KOPT-K1 (cell line): ENCODE data around the gene AP3D1.

Experiments
- H3K27ac ChIP-seq: fragments of 200-600 bp; sonication (generic); 2 replicates; pipeline ENCODE4 v1.5.1; 2016; ENCODE audit warnings: antibody characterized with exemption, mild to moderate bottlenecking, low read depth, low read length; ENCODE audit not compliant: poor library complexity, severe bottlenecking
- H3K36me3 ChIP-seq: fragments of 200-600 bp; sonication (generic); 2 replicates; pipeline ENCODE4 v1.5.1; 2017; ENCODE audit warnings: antibody characterized with exemption, mild to moderate bottlenecking, low read length, moderate library complexity; ENCODE audit not compliant: insufficient read depth
- H3K9me3 ChIP-seq: fragments of 200-600 bp; sonication (generic); 2 replicates; pipeline ENCODE4 v1.5.1; 2017; ENCODE audit warnings: antibody characterized with exemption, low read length, mild to moderate bottlenecking; ENCODE audit not compliant: insufficient read depth, poor library complexity, severe bottlenecking

AP3D1 gene

DNA sequence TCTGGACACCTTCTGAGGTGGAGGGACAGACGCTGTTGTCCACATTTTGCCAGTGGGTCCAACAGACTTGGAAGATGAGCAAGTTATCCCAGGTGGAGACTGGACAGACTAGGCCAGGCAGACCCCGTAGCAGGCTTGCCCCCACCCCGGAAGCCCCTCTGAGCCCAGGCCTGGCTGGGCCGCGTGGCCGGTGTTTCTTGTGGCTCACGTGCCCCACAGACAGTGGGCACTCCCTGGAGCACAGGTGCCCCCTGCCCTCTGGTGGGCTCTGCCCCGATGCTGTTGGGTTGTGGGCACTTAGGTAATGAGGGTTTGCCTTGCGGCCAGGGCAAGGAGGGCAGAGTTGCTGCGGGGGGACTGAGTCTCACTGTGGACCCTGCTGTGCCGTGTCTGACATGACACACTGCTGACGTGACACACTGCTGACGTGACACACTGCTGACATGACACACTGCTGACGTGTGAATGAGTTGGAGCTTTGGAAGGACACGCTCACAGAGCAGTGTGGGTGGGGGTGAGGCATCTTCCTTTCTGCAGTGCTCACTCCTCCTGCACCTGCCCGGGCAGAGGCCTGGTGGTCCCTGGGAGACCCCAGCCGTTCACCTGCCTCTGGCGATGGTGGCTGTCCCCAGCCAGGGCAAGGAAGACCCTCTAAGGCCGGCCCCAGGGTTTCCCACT is 37.5 kb upstream of the AP3D1 start:
- Histone ChIP-seq H3K27ac (no peak overlapping the region), H3K36me3 (peaks cover 99% of the 10 kb centered on the region), H3K9me3 (no peaks in the 10 kb centered on the region)

DNA sequence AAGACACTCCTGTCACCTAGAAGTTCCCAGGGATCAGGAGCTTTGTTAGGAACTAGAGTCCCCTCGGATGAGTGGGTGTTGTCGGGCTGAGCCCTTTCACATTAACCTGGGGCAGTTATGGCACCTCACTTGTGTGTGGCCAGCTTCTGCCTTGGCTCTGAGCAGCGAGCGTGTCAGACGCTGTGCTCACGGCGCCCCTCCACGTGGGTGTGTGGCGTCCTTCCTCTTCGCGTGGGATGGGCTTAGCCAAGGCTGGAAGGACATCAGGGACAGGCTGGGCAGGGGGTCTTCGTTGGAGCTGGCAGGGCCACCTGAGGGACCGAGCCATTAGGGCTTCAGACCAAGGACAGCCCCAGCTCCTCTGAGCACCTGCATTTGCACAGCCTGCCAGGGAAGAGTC is 35.8 kb upstream of the AP3D1 start:
- H3K27ac ChIP-seq = no peak overlapping the region
- H3K36me3 ChIP-seq = peaks cover 99% of the 10 kb centered on the region
- no peaks in the 10 kb centered on the region for H3K9me3 ChIP-seq

GRCh38 chr19:2186071-2186846 is 34.9 kb upstream of the AP3D1 start:
- no peaks in the 10 kb centered on the region for H3K9me3 ChIP-seq
- H3K36me3 ChIP-seq = peaks cover 94% of the 10 kb centered on the region
- no peak overlapping the region for H3K27ac ChIP-seq

- Histone ChIP-seq H3K27ac (no peak overlapping the region), H3K9me3 (no peaks in the 10 kb centered on the region), H3K36me3 (peaks cover 94% of the 10 kb centered on the region)
These were observed 34.3 kb upstream of the AP3D1 start for GRCh38 chr19:2185734-2186070.

GRCh38 chr19:2184422-2184975 is 33.1 kb upstream of the AP3D1 start:
- peaks cover 93% of the 10 kb centered on the region for H3K36me3 ChIP-seq
- no peak overlapping the region for H3K27ac ChIP-seq
- H3K9me3 ChIP-seq = no peaks in the 10 kb centered on the region

GRCh38 chr19:2181633-2181997 is 30.2 kb upstream of the AP3D1 start:
- Histone ChIP-seq H3K27ac (no peak overlapping the region), H3K36me3 (peaks cover 66% of the 10 kb centered on the region), H3K9me3 (no peaks in the 10 kb centered on the region)

GRCh38 chr19:2180881-2181632 is 29.7 kb upstream of the AP3D1 start:
- Histone ChIP-seq H3K9me3 (no peaks in the 10 kb centered on the region), H3K36me3 (peaks cover 66% of the 10 kb centered on the region), H3K27ac (no peak overlapping the region)

GRCh38 chr19:2180114-2180513 is 28.7 kb upstream of the AP3D1 start:
- H3K9me3 ChIP-seq = no peaks in the 10 kb centered on the region
- peaks cover 64% of the 10 kb centered on the region for H3K36me3 ChIP-seq
- no peak overlapping the region for H3K27ac ChIP-seq

DNA sequence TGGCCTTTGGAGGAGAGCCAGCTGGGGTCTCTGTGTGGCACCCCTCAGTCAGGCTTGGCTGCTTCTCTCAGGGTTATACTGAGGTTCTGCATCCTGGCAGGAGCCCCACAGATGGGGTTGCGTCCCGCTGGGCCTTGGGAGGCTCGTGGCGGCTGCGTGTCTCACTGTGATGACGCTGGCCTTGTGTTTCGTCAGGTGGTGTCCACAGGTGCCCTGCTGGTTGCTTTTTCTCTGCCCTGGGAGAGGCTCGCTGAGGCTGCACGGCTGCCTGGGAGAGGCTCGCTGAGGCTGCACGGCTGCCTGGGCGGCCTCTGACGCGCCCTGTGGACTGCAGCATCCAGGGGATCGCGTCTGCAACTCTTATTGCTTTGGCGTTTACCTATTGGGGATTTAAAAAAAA is 27.7 kb upstream of the AP3D1 start:
- Histone ChIP-seq H3K9me3 (no peaks in the 10 kb centered on the region), H3K27ac (no peak overlapping the region), H3K36me3 (peaks cover 54% of the 10 kb centered on the region)

- Histone ChIP-seq H3K36me3 (peaks cover 47% of the 10 kb centered on the region), H3K9me3 (no peaks in the 10 kb centered on the region), H3K27ac (no peak overlapping the region)
These were observed 25.1 kb upstream of the AP3D1 start for GRCh38 chr19:2176337-2176994.

DNA sequence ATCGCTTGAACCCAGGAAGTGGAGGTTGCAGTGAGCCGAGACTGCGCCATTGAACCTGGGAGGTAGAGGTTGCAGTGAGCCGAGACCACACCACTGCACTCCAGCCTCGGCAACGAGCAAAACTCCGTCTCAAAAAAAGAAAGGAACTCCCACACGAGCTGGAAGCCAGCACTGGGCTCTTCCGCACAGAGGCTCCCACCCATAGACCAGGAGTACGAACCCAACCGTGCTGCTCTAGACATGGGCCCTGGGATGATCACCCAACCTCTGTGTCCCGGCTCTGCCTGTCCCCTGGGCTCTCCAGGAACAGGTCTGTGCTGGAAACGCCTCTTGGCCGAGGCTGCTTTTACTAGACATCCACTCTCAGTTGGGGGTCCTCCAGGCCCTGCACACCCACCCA is 24.4 kb upstream of the AP3D1 start:
- H3K27ac ChIP-seq = no peak overlapping the region
- no peaks in the 10 kb centered on the region for H3K9me3 ChIP-seq
- peaks cover 39% of the 10 kb centered on the region for H3K36me3 ChIP-seq

DNA sequence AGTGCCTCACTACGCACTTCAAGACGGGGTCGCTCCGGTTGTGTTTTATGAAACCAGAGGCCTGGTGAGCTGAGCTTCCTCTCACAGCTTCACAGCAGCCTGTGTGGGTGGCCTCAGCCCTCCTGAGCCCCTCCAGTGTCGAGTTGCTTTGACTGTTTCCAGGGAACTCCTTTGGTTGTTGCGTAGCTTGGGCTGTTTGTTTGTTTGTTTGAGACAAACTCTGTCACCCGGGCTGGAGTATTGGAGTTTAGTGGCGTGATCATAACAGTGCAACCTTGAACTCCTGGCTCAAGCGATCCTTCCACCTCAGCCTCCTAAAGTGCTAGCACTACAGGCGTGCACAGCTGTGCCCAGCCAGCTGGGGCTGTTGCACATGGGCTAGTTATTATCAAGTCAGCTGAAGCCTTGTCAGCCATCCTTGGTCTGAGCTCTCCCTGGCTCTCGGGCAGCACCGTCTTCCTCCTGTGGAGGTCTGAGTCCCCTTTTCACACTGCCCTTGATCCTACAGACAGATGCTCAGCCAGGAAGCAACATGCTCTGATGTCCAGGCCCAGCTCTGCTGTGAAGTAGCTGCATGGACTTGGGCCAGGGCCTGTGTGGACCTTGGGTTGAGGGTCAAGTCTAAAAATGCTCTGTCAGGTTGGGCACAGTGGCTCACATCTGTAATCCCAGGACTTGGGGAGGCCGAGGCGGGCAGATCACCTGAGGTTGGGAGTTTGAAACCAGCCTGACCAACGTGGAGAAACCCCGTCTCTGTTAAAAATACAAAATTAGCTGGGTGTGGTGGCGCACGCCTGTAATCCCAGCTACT is 22.6 kb upstream of the AP3D1 start:
- Histone ChIP-seq H3K27ac (no peak overlapping the region), H3K9me3 (no peaks in the 10 kb centered on the region), H3K36me3 (peaks cover 33% of the 10 kb centered on the region; the same call in 1 of the 2 replicates)

DNA sequence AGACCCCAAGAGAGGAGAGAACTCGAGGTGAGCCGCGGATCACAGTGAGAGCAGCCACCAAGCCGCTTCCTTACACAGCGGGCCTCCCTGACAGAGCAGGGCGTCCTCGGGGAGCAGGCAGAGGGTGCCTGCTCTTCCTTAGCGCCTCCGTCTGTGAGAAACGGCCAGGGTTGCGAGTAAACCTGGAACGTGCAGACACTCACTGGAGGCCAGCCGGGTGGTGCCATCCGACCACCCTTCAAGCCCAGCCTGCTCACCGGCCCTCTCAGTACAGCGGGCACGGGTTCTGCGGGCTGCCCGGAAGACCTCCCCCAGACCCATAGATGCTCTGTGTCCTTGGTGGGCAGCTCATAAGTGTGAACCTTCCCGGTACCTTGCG is 22.0 kb upstream of the AP3D1 start:
- Histone ChIP-seq H3K27ac (no peak overlapping the region), H3K36me3 (peaks cover 33% of the 10 kb centered on the region; the same call in 1 of the 2 replicates), H3K9me3 (no peaks in the 10 kb centered on the region)
